Activated naive CD8-positive, alpha-beta T cell treated with anti-CD3 and anti-CD28 coated beads for 36 hours (primary cell): ENCODE data around the gene PTPRN2. TPM values are rescaled to one million over a fixed set of nuclear protein-coding genes. Genes with fewer than 3 reads are reported as not detected.

Source experiments
- DNase-seq: peaks from one replicate; pipeline ENCODE4 v3.0.0; 2021
- H3K27ac Mint-ChIP-seq: one replicate; pipeline ENCODE4 v1.8.0; 2022; ENCODE audit warnings: mild to moderate bottlenecking, moderate library complexity, mixed read lengths
- H3K27me3 Mint-ChIP-seq: one replicate; pipeline ENCODE4 v1.8.0; 2022; ENCODE audit warnings: mild to moderate bottlenecking, mixed read lengths
- H3K36me3 Mint-ChIP-seq: one replicate; pipeline ENCODE4 v1.8.0; 2021; ENCODE audit warnings: mild to moderate bottlenecking, mixed read lengths
- H3K4me1 Mint-ChIP-seq: one replicate; pipeline ENCODE4 v1.8.0; 2021; ENCODE audit warnings: mixed read lengths
- H3K4me3 Mint-ChIP-seq: one replicate; pipeline ENCODE4 v1.8.0; 2022; ENCODE audit warnings: mild to moderate bottlenecking, moderate library complexity, mixed read lengths
- H3K9me3 Mint-ChIP-seq: one replicate; pipeline ENCODE4 v1.8.0; 2022; ENCODE audit warnings: mixed read lengths
- total RNA-seq, 2 experiments: library from RNA; stranded (reverse); gene quantifications; one replicate each; pipeline ENCODE4 v1.2.3, GENCODE V29; 2021

Gene PTPRN2
- total RNA-seq, 2 experiments from 2014 or later: 0.72 to 0.74 TPM

DNA sequence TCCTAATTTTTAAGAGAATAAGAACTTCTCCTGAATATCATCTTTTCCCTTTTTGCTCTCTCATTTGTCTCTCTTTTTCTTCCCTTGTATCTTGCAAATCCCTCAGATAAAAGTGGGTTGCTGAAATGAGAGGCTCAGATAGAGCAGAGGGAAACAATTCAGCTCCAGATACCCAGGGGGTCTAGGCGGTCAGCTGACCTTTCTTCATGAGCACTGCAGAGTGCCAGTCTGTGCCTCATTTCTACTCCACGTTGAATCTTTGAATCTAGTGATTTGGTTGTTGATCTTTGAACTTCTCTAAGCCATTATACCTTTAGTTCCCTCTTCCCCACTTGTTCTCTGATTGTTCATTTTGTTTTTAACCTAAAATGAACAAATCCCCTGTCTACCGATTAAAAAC, 572.6 kb downstream of the PTPRN2 start:
- H3K36me3 Mint-ChIP-seq: no peaks in the 10 kb centered on the region
- no peak overlapping the region for H3K27ac Mint-ChIP-seq
- H3K4me3 Mint-ChIP-seq: no peak overlapping the region
- DNase-seq: no peak
- H3K4me1 Mint-ChIP-seq: peaks cover 5% of the 10 kb centered on the region
- no peaks in the 10 kb centered on the region for H3K27me3 Mint-ChIP-seq
- H3K9me3 Mint-ChIP-seq: no peaks in the 10 kb centered on the region

DNA sequence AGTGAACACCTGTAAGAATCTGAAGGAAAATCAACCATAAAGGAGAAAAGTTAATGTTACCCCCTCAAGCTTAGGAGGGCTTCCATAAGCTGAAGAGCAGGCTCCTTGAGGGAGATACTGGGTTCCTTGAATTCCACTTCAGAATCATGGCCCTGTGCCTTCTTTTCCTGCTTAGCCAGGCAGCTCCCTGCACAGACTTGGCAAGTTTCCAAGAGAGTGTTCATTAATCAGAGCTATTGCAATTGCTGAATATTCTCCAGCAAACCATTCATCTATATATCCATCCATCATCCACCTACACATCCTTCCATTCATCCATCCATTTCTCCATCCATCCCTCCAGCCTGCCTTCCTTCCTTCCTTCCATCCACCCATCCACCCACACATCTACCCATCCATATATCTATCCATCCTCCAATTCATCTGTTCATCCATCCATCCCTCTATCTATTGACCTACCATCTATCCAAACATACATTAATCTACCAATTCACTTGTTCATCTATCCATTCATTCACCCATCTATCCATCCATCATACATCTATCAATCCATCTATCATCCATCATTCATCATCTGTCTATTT, 574.4 kb downstream of the PTPRN2 start:
- Mint-ChIP-seq H3K27me3 (no peaks in the 10 kb centered on the region), H3K27ac (no peak overlapping the region), H3K4me3 (no peak overlapping the region), H3K4me1 (peaks cover 5% of the 10 kb centered on the region), H3K9me3 (no peaks in the 10 kb centered on the region), H3K36me3 (no peaks in the 10 kb centered on the region)
- no peak for DNase-seq

DNA sequence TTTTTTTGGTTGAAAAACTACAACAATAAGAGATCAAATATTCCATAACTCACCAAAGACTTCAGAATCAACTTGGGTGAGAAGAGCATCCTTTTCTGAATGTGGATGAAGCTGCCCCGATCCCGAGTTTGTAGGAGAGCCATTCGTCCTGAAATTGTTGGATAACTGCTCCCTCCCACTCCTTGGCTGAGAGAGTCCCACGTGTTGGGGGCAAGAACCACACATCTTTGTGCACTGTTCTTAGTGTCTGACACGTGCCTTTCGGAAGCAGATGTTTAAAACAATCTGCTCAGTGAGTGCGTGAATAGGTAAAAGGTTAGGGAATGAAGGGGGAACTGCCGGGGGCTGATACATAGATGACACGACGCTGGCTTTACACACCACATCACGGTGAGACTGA, 575.7 kb downstream of the PTPRN2 start:
- no peak for DNase-seq
- no peaks in the 10 kb centered on the region for H3K27me3 Mint-ChIP-seq
- no peaks in the 10 kb centered on the region for H3K9me3 Mint-ChIP-seq
- H3K4me1 Mint-ChIP-seq: peaks cover 5% of the 10 kb centered on the region
- no peak overlapping the region for H3K27ac Mint-ChIP-seq
- no peaks in the 10 kb centered on the region for H3K36me3 Mint-ChIP-seq
- no peak overlapping the region for H3K4me3 Mint-ChIP-seq

DNA sequence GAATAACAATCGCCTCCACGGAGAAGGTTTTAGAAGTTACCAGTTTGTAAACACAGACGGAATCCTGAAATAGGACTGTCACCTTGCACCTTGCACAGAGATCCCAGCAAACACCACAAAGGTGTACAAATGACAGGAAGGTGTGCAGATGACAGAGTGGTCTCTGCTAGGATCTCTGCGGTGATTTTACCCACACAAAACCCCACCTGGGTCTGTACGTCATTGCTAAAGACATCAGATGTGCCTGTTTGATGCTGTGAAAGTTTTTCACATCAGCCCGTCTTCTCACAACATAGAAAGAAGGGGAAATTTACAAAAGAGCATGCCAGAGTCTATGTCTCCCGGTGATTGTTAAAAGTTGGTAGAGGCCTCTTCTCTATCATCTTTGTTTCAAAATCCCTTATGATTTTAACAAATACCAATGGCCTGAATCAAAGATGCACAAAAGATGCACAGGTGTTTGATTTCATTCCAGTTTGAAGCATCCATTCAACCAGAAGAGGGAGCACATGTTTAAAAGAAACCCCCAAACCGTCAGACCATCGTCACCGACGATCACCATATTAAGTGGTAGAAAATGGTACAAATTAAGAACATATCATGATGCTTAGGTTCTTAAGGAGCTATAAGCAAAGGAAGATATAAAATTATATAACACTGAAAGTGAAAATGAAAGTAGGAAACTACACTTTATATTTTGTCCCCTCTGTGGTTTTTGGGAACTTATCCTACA, 576.5 kb downstream of the PTPRN2 start:
- DNase-seq: no peak
- Mint-ChIP-seq H3K27ac (no peak overlapping the region), H3K4me3 (no peak overlapping the region), H3K4me1 (peaks cover 5% of the 10 kb centered on the region), H3K36me3 (no peaks in the 10 kb centered on the region), H3K9me3 (no peaks in the 10 kb centered on the region), H3K27me3 (no peaks in the 10 kb centered on the region)

DNA sequence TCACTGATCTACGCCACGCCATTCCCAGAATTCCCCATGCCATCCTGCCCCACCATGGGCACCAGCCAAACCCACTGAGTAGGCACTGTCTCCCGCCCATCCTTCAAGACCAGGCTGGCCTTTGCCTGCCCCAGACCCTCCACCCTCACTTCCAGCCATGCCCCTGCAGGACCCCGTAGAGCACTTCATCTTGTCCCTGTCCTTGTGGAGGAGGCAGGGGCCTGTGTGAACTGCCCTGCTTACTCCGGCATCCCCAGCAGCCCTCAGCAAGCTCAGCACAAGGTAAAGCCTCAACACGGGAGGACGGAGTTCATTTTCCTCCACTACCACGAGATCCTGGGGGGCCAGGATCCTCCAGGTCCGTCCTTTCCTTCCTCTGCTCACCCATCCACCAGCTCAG, 577.7 kb downstream of the PTPRN2 start:
- Mint-ChIP-seq H3K4me1 (peaks cover 10% of the 10 kb centered on the region), H3K36me3 (no peaks in the 10 kb centered on the region), H3K9me3 (no peaks in the 10 kb centered on the region), H3K27ac (no peak overlapping the region), H3K27me3 (no peaks in the 10 kb centered on the region), H3K4me3 (no peak overlapping the region)
- DNase-seq: no peak

DNA sequence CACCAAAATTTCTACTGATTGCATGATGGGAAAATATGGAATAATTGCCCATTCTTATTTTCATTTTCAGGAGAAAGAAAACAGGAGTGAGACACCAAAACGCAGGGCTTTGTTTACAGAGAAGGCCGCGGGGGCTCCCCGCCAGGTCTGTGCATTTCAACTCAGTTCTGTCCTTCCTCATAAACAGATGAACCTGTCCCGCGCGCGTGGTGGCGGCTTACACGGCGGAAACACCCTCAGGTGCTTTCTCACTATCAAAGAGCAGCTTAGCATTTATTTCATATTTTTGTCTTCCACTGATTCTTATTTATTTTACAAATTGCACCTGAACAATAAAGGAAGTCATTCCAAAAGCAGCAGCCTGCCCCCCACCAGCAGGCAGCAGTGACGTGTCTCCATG, 579.4 kb downstream of the PTPRN2 start:
- Mint-ChIP-seq H3K4me1 (peaks cover 10% of the 10 kb centered on the region), H3K36me3 (no peaks in the 10 kb centered on the region), H3K27ac (no peak overlapping the region), H3K4me3 (no peak overlapping the region), H3K27me3 (no peaks in the 10 kb centered on the region), H3K9me3 (no peaks in the 10 kb centered on the region)
- DNase-seq: no peak

DNA sequence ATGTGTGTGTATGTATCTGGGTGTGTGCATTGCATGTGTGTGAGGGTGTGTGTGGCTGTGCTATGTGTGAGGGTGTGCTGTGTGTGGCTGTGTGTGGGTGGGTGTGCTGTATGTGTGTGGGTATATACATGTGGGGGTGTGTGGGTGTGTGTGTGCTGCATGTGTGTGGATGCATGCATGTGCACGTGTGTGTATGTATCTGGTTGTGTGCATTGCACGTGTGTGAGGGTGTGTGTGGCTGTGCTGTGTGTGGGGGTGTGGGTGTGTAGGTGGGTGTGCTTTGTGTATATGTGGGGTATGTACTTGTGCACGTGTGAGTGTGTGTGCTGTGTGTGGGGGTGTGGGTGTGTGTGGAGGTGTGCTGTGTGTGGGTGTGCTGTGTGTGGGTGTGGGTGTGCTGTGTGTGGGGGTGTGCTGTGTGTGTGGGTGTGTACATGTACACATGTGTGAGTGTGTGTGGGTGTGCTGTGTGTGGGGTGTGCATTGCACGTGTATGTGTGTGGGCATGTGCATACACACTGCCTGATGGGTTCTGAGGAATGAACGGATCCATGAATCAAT, 579.8 kb downstream of the PTPRN2 start:
- no peak overlapping the region for H3K27ac Mint-ChIP-seq
- H3K36me3 Mint-ChIP-seq: no peaks in the 10 kb centered on the region
- H3K27me3 Mint-ChIP-seq: no peaks in the 10 kb centered on the region
- H3K4me3 Mint-ChIP-seq: no peak overlapping the region
- H3K4me1 Mint-ChIP-seq: peaks cover 10% of the 10 kb centered on the region
- DNase-seq: no peak
- no peaks in the 10 kb centered on the region for H3K9me3 Mint-ChIP-seq

DNA sequence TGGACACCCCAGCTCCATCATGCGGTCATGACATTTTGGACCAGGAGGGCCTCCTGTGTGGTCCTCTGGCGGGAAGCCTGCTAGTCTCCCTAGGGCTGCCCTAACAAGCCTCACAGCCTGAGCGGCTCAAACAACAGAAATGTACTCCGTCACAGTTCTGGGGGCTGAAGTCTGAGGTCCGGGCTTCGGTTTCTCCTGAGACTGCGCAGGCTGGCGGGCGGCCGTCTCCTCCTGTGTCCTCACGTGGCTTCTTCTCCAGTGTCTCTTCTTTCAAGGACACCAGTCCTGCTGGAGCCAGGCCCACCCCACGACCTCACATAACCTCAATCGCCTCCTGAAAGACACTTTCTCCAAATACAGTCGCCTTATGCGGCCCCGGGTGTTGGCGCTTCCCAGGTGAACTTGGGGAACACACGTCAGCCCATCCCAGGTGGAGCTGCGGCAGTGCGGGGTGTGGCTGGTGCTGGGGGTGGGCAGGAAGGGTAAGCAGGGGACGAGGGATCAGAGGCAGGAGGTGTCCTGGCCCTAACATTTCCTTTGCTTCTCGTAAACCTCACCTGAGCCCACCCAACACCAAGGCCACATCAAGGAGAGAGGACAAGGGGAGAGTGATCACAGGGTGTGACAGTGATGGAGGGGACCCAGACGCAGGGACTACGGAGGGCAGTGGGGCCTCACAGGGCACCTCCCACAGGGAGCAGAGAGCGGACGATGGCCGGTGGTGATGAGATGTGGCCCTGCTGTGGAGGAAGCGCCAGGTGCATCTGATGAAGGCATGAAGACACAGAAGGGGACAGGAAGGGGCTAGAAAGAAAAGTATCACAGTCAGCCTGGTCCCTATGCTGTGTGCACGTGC, 580.6 kb downstream of the PTPRN2 start:
- Mint-ChIP-seq H3K36me3 (no peaks in the 10 kb centered on the region), H3K27me3 (no peaks in the 10 kb centered on the region), H3K4me1 (peaks cover 10% of the 10 kb centered on the region), H3K9me3 (no peaks in the 10 kb centered on the region), H3K4me3 (no peak overlapping the region), H3K27ac (no peak overlapping the region)
- DNase-seq: no peak

DNA sequence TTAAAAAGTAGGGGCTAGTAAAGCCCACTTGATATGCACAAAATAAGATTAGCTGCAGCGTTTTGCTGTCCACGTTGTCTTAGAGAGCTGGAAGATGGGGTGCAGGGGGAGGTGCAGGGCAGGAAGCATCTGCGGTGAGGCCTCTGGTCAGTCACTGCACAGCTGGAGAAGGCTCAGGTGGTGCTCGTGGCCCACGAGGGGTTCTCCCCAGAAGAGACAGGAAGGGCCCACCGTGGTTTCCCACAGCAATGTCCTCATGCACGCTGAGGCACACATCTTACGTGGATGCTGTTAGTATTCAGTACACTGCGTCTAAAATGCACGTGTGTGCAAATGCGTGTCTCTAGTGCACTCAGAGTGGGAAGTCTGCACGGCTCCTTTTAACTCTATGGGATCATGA, 582.1 kb downstream of the PTPRN2 start:
- Mint-ChIP-seq H3K9me3 (no peaks in the 10 kb centered on the region), H3K27ac (no peak overlapping the region), H3K27me3 (no peaks in the 10 kb centered on the region), H3K4me3 (no peak overlapping the region), H3K4me1 (peaks cover 4% of the 10 kb centered on the region), H3K36me3 (no peaks in the 10 kb centered on the region)
- no peak for DNase-seq

DNA sequence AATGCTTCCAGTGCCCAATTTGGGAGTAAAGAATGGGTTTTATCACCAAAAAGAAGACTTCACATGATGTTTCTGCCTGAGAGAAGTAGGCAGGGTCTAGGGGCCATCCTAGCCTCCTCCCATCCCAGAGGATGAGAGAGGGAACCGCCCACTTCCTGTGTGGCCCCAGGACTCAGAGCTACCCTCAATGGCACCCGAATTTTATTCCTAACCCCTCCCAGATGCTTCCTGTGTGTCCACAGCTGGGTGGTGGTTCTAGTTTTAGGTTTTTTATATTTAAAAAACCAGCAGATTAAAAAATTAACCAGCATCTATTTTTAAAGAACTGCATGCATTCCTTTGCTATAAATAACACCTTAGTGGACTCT, 583.5 kb downstream of the PTPRN2 start:
- H3K36me3 Mint-ChIP-seq: no peaks in the 10 kb centered on the region
- no peak overlapping the region for H3K4me3 Mint-ChIP-seq
- peaks cover 4% of the 10 kb centered on the region for H3K4me1 Mint-ChIP-seq
- H3K27me3 Mint-ChIP-seq: no peaks in the 10 kb centered on the region
- H3K27ac Mint-ChIP-seq: no peak overlapping the region
- DNase-seq: no peak
- no peaks in the 10 kb centered on the region for H3K9me3 Mint-ChIP-seq

DNA sequence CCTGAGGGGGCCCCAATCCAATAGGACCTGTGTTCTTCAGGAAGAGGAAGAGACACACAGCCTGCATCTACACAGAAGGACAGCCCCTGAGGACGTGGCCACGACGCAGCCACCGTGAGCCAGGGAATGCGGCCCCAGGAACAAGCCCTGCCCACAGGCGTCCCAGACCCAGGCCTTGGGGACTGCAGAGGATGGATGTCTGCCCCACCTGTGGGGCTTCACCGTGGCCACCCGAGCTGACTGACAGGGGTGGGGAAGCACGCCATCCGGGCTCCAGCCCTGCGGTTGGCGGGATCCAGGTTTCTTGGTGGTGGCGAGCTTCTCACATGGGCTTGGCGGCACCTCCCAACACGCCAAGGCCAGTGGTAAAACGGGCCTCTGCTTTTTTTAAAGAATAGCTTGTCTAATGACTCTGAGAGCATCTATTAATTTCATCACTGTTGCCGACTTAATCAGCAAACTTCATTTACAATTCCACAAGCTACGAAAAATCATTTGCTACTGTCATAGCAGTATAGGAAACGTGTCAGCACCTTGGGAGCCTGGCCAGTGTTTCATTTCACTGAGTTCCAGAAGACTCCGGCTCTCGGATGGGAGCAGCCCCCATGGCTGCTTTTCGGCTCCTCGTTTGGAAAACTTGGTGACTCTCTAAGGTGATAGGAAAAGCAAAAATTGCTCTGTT, 584.0 kb downstream of the PTPRN2 start:
- Mint-ChIP-seq H3K4me3 (no peak overlapping the region), H3K36me3 (no peaks in the 10 kb centered on the region), H3K27ac (no peak overlapping the region), H3K4me1 (peaks cover 4% of the 10 kb centered on the region), H3K27me3 (no peaks in the 10 kb centered on the region), H3K9me3 (no peaks in the 10 kb centered on the region)
- DNase-seq: no peak

DNA sequence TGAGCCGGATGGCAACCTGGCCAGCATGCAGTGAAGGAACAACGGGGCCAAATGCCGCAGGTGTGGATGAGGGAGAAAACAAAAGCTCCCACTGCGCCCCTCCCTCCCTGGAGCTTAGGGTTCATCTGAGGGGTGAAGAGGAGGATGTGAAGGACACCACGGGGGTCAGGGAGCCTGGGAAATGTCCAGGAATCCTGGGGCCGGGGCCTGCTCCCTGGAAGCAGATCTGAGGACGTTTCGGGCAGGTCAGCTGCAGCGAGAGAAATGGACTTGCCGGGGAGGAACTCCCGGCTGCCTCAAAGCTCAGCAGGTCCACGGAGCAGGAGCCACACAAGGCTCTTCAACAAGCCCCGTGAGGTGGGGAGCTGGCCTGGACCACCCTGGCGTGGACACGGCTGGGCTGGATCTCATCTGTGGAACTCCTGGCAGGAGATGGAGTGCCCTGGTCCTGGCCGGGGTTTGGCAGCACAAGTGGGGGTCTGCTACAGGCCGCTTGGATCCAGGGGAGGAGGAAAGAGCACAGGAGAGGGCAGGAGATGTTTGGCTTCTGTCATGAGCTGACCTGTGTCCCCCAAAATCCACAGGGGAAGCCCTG, 585.0 kb downstream of the PTPRN2 start:
- DNase-seq: no peak
- H3K4me3 Mint-ChIP-seq: no peak overlapping the region
- peaks cover 4% of the 10 kb centered on the region for H3K4me1 Mint-ChIP-seq
- H3K9me3 Mint-ChIP-seq: no peaks in the 10 kb centered on the region
- H3K36me3 Mint-ChIP-seq: no peaks in the 10 kb centered on the region
- no peak overlapping the region for H3K27ac Mint-ChIP-seq
- H3K27me3 Mint-ChIP-seq: no peaks in the 10 kb centered on the region

DNA sequence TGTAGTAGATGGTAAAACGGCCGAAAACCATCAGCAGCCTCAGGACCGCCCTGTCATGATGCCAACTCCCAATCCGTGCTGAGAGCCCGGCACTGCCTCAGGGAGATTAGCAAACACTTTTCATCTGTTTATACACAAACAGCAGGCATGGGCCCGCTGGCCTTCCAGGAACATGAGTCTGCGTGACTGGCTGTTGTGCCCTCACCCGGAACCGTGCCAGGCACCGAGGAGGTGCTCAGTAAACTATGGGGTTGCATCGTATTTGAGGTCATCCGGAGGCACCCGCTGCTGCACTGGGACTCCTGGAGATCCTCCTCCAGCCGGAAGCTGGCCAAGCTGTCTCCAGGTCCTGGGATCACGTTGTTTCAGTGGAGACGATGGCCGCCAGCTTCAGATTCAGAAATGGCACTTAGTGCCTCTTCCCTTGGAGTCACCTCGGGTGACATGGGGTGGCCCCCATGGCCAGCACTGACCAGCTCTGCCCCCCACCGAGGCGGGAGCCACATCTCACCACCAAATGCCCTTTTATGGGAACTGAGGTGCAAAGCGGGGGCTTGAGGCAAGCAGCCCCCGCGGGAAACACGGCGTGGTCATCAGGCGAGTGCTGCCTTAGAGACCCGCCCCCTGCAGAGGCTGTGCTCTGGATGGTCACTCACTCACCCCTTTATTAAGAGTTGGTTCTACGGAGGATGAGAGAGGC, 585.9 kb downstream of the PTPRN2 start:
- no peak overlapping the region for H3K27ac Mint-ChIP-seq
- H3K9me3 Mint-ChIP-seq: no peaks in the 10 kb centered on the region
- peaks cover 4% of the 10 kb centered on the region for H3K4me1 Mint-ChIP-seq
- no peaks in the 10 kb centered on the region for H3K27me3 Mint-ChIP-seq
- H3K4me3 Mint-ChIP-seq: no peak overlapping the region
- no peak for DNase-seq
- no peaks in the 10 kb centered on the region for H3K36me3 Mint-ChIP-seq

DNA sequence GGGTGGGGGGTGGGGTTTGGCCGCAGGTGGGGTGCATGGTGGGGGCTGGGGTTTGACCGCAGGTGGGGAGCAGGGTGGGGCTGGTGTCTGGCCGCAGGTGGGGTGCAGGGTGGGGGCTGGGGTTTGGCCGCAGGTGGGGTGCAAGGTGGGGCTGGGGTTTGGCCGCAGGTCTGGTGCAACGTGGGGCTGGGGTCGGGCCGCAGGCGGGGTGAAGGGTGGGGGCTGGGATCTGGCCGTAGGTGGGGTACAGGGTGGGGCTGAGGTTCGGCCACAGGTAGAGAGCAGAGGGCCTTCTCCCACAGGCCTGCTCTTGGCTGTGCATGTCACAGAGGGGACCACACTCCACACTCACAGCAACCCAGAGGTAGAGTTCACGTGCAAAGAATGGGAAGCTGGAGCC, 586.6 kb downstream of the PTPRN2 start:
- H3K9me3 Mint-ChIP-seq: no peaks in the 10 kb centered on the region
- no peaks in the 10 kb centered on the region for H3K27me3 Mint-ChIP-seq
- H3K4me1 Mint-ChIP-seq: peaks cover 4% of the 10 kb centered on the region
- H3K4me3 Mint-ChIP-seq: no peak overlapping the region
- no peaks in the 10 kb centered on the region for H3K36me3 Mint-ChIP-seq
- DNase-seq: no peak
- H3K27ac Mint-ChIP-seq: no peak overlapping the region
